GM12873 (cell line): ENCODE measurements around the gene CFAP45.

Experiments used
- CTCF ChIP-seq: IDR thresholded peaks from 2 replicates; pipeline ENCODE4 v1.5.1; 2012; ENCODE audit warnings: low read depth, mild to moderate bottlenecking, moderate library complexity, low read length, control low read depth; ENCODE audit not compliant: insufficient read depth; ENCODE audit errors: missing control alignments

Gene CFAP45

GRCh38 chr1:159943908-159944622 is 44.1 kb upstream of the CFAP45 start:
- TF ChIP-seq CTCF: no peak

GRCh38 chr1:159943278-159943640 is 43.3 kb upstream of the CFAP45 start:
- no peak for TF ChIP-seq CTCF

GRCh38 chr1:159942632-159943277 is 42.8 kb upstream of the CFAP45 start:
- TF ChIP-seq CTCF: no peak

- TF ChIP-seq CTCF: no peak
These were observed 41.9 kb upstream of the CFAP45 start for GRCh38 chr1:159941591-159942560.

- TF ChIP-seq CTCF: no peak
These were observed 41.2 kb upstream of the CFAP45 start for GRCh38 chr1:159941141-159941540.

GRCh38 chr1:159940006-159940620 is 40.1 kb upstream of the CFAP45 start:
- TF ChIP-seq CTCF: no peak
